H1 (cell line): Measurements from ENCODE around the gene MAPK8IP1. TPM values are rescaled to one million over a fixed set of nuclear protein-coding genes. Genes with fewer than 3 reads are reported as not detected.

Experiments
- CTCF ChIA-PET: fragments of 300-600 bp; sonication (Branson Sonifier 250); formaldehyde crosslinking; loops from one replicate; lab custom pipeline; 2021; ENCODE audit not compliant: partially characterized antibody; lab: Charles Lee
- POLR2A ChIA-PET: fragments of 300-600 bp; sonication (Branson Sonifier 250); formaldehyde crosslinking; loops from one replicate; lab custom pipeline; 2021; ENCODE audit warnings: inconsistent platforms; ENCODE audit not compliant: partially characterized antibody; lab: Charles Lee
- DNase-seq, 2 experiments: peaks; one replicate each; pipeline versions ENCODE4 v3.0.0 to v3.0.0-alpha.2; 2010 to 2022; ENCODE audit warnings: low spot score in 2 of 2, low read depth in 1 of 2, mixed read lengths in 1 of 2
- FAIRE-seq: peaks from 2 replicates; lab custom pipeline; 2011; peaks lifted over from hg19 to GRCh38; lab: Jason Lieb, UNC
- H2AFZ ChIP-seq: 2 replicates; pipeline ENCODE4 v1.8.1; 2012; ENCODE audit warnings: low read length, inconsistent platforms
- H2AK5ac ChIP-seq: 2 replicates; pipeline ENCODE4 v1.6.1; 2013; ENCODE audit warnings: low read depth, low read length
- H2BK120ac ChIP-seq: replicated peaks from 2 replicates; pipeline ENCODE3; 2013; ENCODE audit warnings: low read depth, low read length, inconsistent platforms
- H2BK12ac ChIP-seq: 2 replicates; pipeline ENCODE4 v1.6.1; 2013; ENCODE audit warnings: low read depth, low read length
- H2BK15ac ChIP-seq: 2 replicates; pipeline ENCODE4 v1.6.1; 2013; ENCODE audit warnings: low read length
- H2BK20ac ChIP-seq: 2 replicates; pipeline ENCODE4 v1.6.1; 2013; ENCODE audit warnings: low read length
- H2BK5ac ChIP-seq: 2 replicates; pipeline ENCODE4 v1.6.1; 2013; ENCODE audit warnings: low read depth, low read length
- H3K14ac ChIP-seq: 2 replicates; pipeline ENCODE4 v1.6.1; 2013; ENCODE audit warnings: inconsistent platforms; ENCODE audit not compliant: insufficient read length
- H3K18ac ChIP-seq: 2 replicates; pipeline ENCODE4 v1.6.1; 2013; ENCODE audit warnings: low read length; ENCODE audit errors: extremely low read depth
- H3K23ac ChIP-seq: 2 replicates; pipeline ENCODE4 v1.6.1; 2013; ENCODE audit warnings: inconsistent platforms; ENCODE audit not compliant: insufficient read length
- H3K23me2 ChIP-seq: 2 replicates; pipeline ENCODE4 v1.6.1; 2013; ENCODE audit warnings: low read depth, low read length
- H3K27ac ChIP-seq: 2 replicates; pipeline ENCODE4 v1.6.1; 2011; ENCODE audit warnings: low read depth, low read length, inconsistent platforms
- H3K27me3 ChIP-seq, 4 experiments: replicated peaks in 1 of 4; 1 replicate in 1 of 4; 2 replicates in 3 of 4; pipeline versions ENCODE4 v1.6.1 to v1.8.1; 2011 to 2013; ENCODE audit warnings: low read length in 3 of 4, mild to moderate bottlenecking in 3 of 4, inconsistent platforms in 2 of 4, mixed read lengths in 2 of 4, moderate library complexity in 1 of 4; ENCODE audit not compliant: control insufficient read depth in 3 of 4, insufficient read depth in 3 of 4; ENCODE audit errors: extremely low read depth in 1 of 4
- H3K36me3 ChIP-seq, 4 experiments: 2 replicates each; pipeline versions ENCODE4 v1.6.1 to v1.8.1; 2011 to 2013; ENCODE audit warnings: mild to moderate bottlenecking in 4 of 4, low read length in 3 of 4, moderate library complexity in 2 of 4, control low read depth in 1 of 4, inconsistent platforms in 1 of 4; ENCODE audit not compliant: insufficient read depth in 4 of 4, control insufficient read depth in 2 of 4
- H3K4ac ChIP-seq: replicated peaks from 2 replicates; pipeline ENCODE3; 2013; ENCODE audit warnings: low read length, low read depth, mixed read lengths, inconsistent platforms; ENCODE audit not compliant: insufficient read length
- H3K4me1 ChIP-seq, 4 experiments: replicated peaks in 1 of 4; 1 replicate in 1 of 4; 2 replicates in 3 of 4; pipeline versions ENCODE4 v1.6.1 to v1.8.1; 2011 to 2013; ENCODE audit warnings: low read length in 3 of 4, inconsistent platforms in 2 of 4, mixed read lengths in 1 of 4; ENCODE audit not compliant: insufficient read depth in 4 of 4, control insufficient read depth in 3 of 4
- H3K4me2 ChIP-seq, 2 experiments: 2 replicates each; pipeline versions ENCODE4 v1.6.1 to v1.8.1; 2011 to 2013; ENCODE audit warnings: low read depth in 2 of 2, low read length in 2 of 2, control low read depth in 1 of 2, inconsistent platforms in 1 of 2, mild to moderate bottlenecking in 1 of 2; ENCODE audit not compliant: insufficient read depth in 1 of 2
- H3K4me3 ChIP-seq, 4 experiments: fragments of 200-600, 300-600 bp in 1 of 4; sonication (generic), shearing (Covaris generic), sonication (Bioruptor Twin) in 1 of 4; 2 replicates each; pipeline versions ENCODE4 v1.5.1 to v1.8.1; 2011 to 2016; ENCODE audit warnings: low read length in 4 of 4, low read depth in 3 of 4, control low read depth in 2 of 4, inconsistent platforms in 2 of 4, mild to moderate bottlenecking in 2 of 4, mixed read lengths in 1 of 4, moderate library complexity in 1 of 4; ENCODE audit not compliant: insufficient read depth in 2 of 4; ENCODE audit errors: extremely low read depth in 1 of 4
- H3K56ac ChIP-seq: replicated peaks from 2 replicates; pipeline ENCODE3; 2013; ENCODE audit warnings: low read depth, mild to moderate bottlenecking, mixed read lengths, low read length, inconsistent platforms; ENCODE audit not compliant: insufficient read length
- H3K79me1 ChIP-seq: 2 replicates; pipeline ENCODE4 v1.6.1; 2013; ENCODE audit warnings: low read depth, low read length, control low read depth
- H3K79me2 ChIP-seq, 2 experiments: 2 replicates each; pipeline versions ENCODE4 v1.6.1 to v1.8.1; 2012 to 2013; ENCODE audit warnings: low read length in 2 of 2, mild to moderate bottlenecking in 2 of 2, inconsistent platforms in 1 of 2; ENCODE audit not compliant: insufficient read depth in 2 of 2, control insufficient read depth in 1 of 2
- H3K9ac ChIP-seq, 4 experiments: replicated peaks in 1 of 4; 1 replicate in 1 of 4; 2 replicates in 3 of 4; pipeline versions ENCODE4 v1.6.1 to v1.8.1; 2011 to 2013; ENCODE audit warnings: low read depth in 3 of 4, low read length in 3 of 4, control low read depth in 2 of 4, mild to moderate bottlenecking in 2 of 4, moderate library complexity in 2 of 4, inconsistent platforms in 1 of 4; ENCODE audit errors: extremely low read depth in 1 of 4
- H3K9me3 ChIP-seq, 2 experiments: 2 replicates each; pipeline versions ENCODE4 v1.6.1 to v1.8.1; 2012 to 2013; ENCODE audit warnings: mild to moderate bottlenecking in 2 of 2, moderate library complexity in 2 of 2, control low read depth in 1 of 2, inconsistent platforms in 1 of 2, low read depth in 1 of 2, low read length in 1 of 2, mixed read lengths in 1 of 2; ENCODE audit not compliant: insufficient read depth in 2 of 2
- H4K20me1 ChIP-seq, 2 experiments: replicated peaks in 1 of 2; 2 replicates each; pipeline versions ENCODE3 to v1.8.1; 2011 to 2013; ENCODE audit warnings: inconsistent platforms in 2 of 2, low read length in 2 of 2, mild to moderate bottlenecking in 1 of 2; ENCODE audit not compliant: insufficient read depth in 2 of 2, control insufficient read depth in 1 of 2
- H4K5ac ChIP-seq: 2 replicates; pipeline ENCODE4 v1.6.1; 2013; ENCODE audit warnings: low read length, low read depth, mixed read lengths, inconsistent platforms; ENCODE audit not compliant: insufficient read length
- H4K8ac ChIP-seq: 2 replicates; pipeline ENCODE4 v1.8.0; 2013; ENCODE audit warnings: mild to moderate bottlenecking, moderate library complexity, low read length, inconsistent platforms; ENCODE audit not compliant: insufficient read depth; ENCODE audit errors: extremely low read depth
- H4K91ac ChIP-seq: replicated peaks from 2 replicates; pipeline ENCODE3; 2013; ENCODE audit warnings: low read length, mixed read lengths, inconsistent platforms; ENCODE audit not compliant: insufficient read length
- POLR2AphosphoS5 ChIP-seq: IDR thresholded peaks from 2 replicates; pipeline ENCODE4 v1.6.1; 2011; ENCODE audit warnings: low read depth, low read length
- SIRT6 ChIP-seq: IDR thresholded peaks from one replicate; pipeline ENCODE4 v1.7.1; 2012; ENCODE audit warnings: low read length, inconsistent platforms
- SP2 ChIP-seq: IDR thresholded peaks from 2 replicates; pipeline ENCODE4 v1.6.1; 2012; ENCODE audit warnings: mild to moderate bottlenecking, low read length, inconsistent platforms
- WGBS, 2 experiments: shearing (Covaris generic) in 1 of 2; methylation state at CpG; one replicate each; pipeline versions ENCODE4 v1.1.6 to v1.1.7; 2013 to 2015; ENCODE audit warnings: low lambda C conversion rate in 2 of 2, mixed read lengths in 2 of 2, inconsistent platforms in 1 of 2, low coverage in 1 of 2, missing lambda C conversion rate in 1 of 2; ENCODE audit not compliant: insufficient replicate concordance in 2 of 2, insufficient coverage in 1 of 2, insufficient read length in 1 of 2; ENCODE audit errors: extremely low coverage in 1 of 2, missing lambda C conversion rate in 1 of 2; 5-methylcytosine and 5-hydroxymethylcytosine counted together
- polyA plus RNA-seq, 7 experiments: library from polyadenylated mRNA; depleted of rRNA in 3 of 7; stranded (reverse) in 5 of 7; unstranded in 2 of 7; fragments of >200 nt in 5 of 7; fragments of 200-250 nt in 2 of 7; gene quantifications; 1 replicate in 5 of 7; 2 replicates in 1 of 7; 4 replicates in 1 of 7; pipeline versions ENCODE4 v1.2.1 to v1.2.3, GENCODE V29; 2011 to 2013; ENCODE audit warnings: missing spikeins in 2 of 7, mixed read lengths in 2 of 7
- total RNA-seq: library from RNA; stranded (reverse); fragmentation: NEBNext Ultra II Directional; extraction: Animal tissue kit (Norgen Biotek cat#: 25700); gene quantifications from 2 replicates; pipeline ENCODE4 v1.2.1, GENCODE V29; 2021

MAPK8IP1 gene
- total and polyA plus RNA-seq, 2 of the 8 experiments (the other 6 are each of a cell fraction or from before 2014, with no cell fraction given) = 32.4 to 40.1 TPM

- no peaks in the 10 kb centered on the region for H3K79me2 ChIP-seq
- H4K8ac ChIP-seq = no peak overlapping the region; the same call in 1 of the 2 replicates
- no peak overlapping the region for H2BK12ac ChIP-seq
- H3K14ac ChIP-seq = no peak overlapping the region
- H3K9me3 ChIP-seq = no peaks in the 10 kb centered on the region
- ChIA-PET POLR2A (no interaction called here), CTCF (interaction anchor here (0.6 to 8.6 kb wide), 6 partner anchors 13 to 339 kb away, joined by 3 to 90 read pairs (median 3); no protein-coding TSS in a partner anchor)
- H3K27me3 ChIP-seq = no peaks in the 10 kb centered on the region
- no peak overlapping the region for H2AFZ ChIP-seq
- H4K5ac ChIP-seq = no peak overlapping the region
- peaks cover 0 to 6% of the 10 kb centered on the region in 2 experiments for H4K20me1 ChIP-seq
- WGBS, 2 experiments = 83% methylated on average over 2 of the region's 2 CpGs; no CpG with 5 or more reads in 1 of the 2 experiments
- no peak overlapping the region for H2AK5ac ChIP-seq
- peaks cover 3 to 21% (median 8%) of the 10 kb centered on the region in 4 experiments; a peak in 4 of 8 replicates for H3K36me3 ChIP-seq
- no peak for FAIRE-seq
- no peaks in the 10 kb centered on the region for H3K23me2 ChIP-seq
- peak overlapping the region; percentile 62 for H3K18ac ChIP-seq
- H3K9ac ChIP-seq = no peak overlapping the region; a peak in 1 of 7 replicates
- no peak overlapping the region for H3K23ac ChIP-seq
- H3K27ac ChIP-seq = peak overlapping the region; percentile 45; the same call in 1 of the 2 replicates
- H3K4me1 ChIP-seq = peaks cover 14 to 37% (median 22%) of the 10 kb centered on the region in 4 experiments
- H2BK15ac ChIP-seq = 0 out of 2 replicates have a peak overlapping the region, but pooled peaks have one; percentile 83
- no peak overlapping the region for H2BK20ac ChIP-seq
- peaks cover 2% of the 10 kb centered on the region; the same call in 1 of the 2 replicates for H3K79me1 ChIP-seq
- no peak overlapping the region for H3K4me3 ChIP-seq
- no peak for DNase-seq
- 0 out of 2 replicates have a peak overlapping the region, but pooled peaks have one; percentile 2 for H2BK5ac ChIP-seq
- no peak overlapping the region for H2BK120ac ChIP-seq
- no peak overlapping the region for H3K4ac ChIP-seq
- no peak overlapping the region for H4K91ac ChIP-seq
- no peak overlapping the region for H3K56ac ChIP-seq
- peak overlapping the region; percentile 30 to 48; a peak in 1 of 4 replicates for H3K4me2 ChIP-seq
- TF ChIP-seq SP2 (no peak), SIRT6 (no peak), POLR2AphosphoS5 (no peak)
These were observed 27.4 kb upstream of the MAPK8IP1 start for GRCh38 chr11:45857961-45858474.
